Neural progenitor cell (in vitro differentiated cells): ENCODE results near the gene COQ2.

ENCODE experiments used
- CTCF ChIP-seq: fragments of 200-600 bp; sonication (generic); IDR thresholded peaks from 2 replicates; pipeline ENCODE4 v1.5.1; 2017; ENCODE audit warnings: antibody characterized with exemption, mild to moderate bottlenecking
- EZH2 ChIP-seq: fragments of 200-600 bp; sonication (generic); IDR thresholded peaks from 2 replicates; pipeline ENCODE4 v1.6.1; 2017; ENCODE audit warnings: antibody characterized with exemption, mild to moderate bottlenecking, moderate library complexity
- EZH2phosphoT487 ChIP-seq: fragments of 200-600 bp; sonication (generic); IDR thresholded peaks from 2 replicates; pipeline ENCODE4 v1.6.1; 2017; ENCODE audit warnings: antibody characterized with exemption

- no peak for TF ChIP-seq CTCF
- no peak for TF ChIP-seq EZH2
- no peak for TF ChIP-seq EZH2phosphoT487
Observed at GRCh38 chr4:83241132-83241531, 43.5 kb downstream of the COQ2 start.
